Esophagus squamous epithelium (tissue), 5 donors: ENCODE measurements around the gene AGFG1. TPM values are rescaled to one million over a fixed set of nuclear protein-coding genes. Genes with fewer than 3 reads are reported as not detected.
"Not testable (repeated sequence)": the region's sequence is repeated elsewhere in the genome, so short reads cannot be mapped to it uniquely, and the experiment has no call there.

Experiments used
- DNase-seq: peaks from one replicate; lab custom pipeline; 2025; lab: John Stamatoyannopoulos, UW
- H3K27ac ChIP-seq, 4 donors: fragments of 200-600 bp; sonication (generic); one replicate each; pipeline ENCODE4 v1.5.1; 2016 to 2019; ENCODE audit warnings: mild to moderate bottlenecking in 1 of 4
- H3K27me3 ChIP-seq, 4 donors: fragments of 200-600 bp; sonication (generic); 1 replicate in 3 of 4; 2 replicates in 1 of 4; pipeline versions ENCODE4 v1.5.1 to v1.6.0; 2017 to 2021; ENCODE audit warnings: antibody characterized with exemption in 1 of 4
- H3K36me3 ChIP-seq, 3 donors: fragments of 200-600 bp; sonication (generic); one replicate each; pipeline ENCODE4 v1.5.1; 2016 to 2019
- H3K4me1 ChIP-seq, 3 donors: fragments of 200-600 bp; sonication (generic); one replicate each; pipeline ENCODE4 v1.5.1; 2017 to 2019
- H3K4me3 ChIP-seq, 4 donors: fragments of 200-600 bp; sonication (generic); 1 replicate in 3 of 4; 2 replicates in 1 of 4; pipeline ENCODE4 v1.5.1; 2016 to 2019; ENCODE audit warnings: mild to moderate bottlenecking in 2 of 4, moderate library complexity in 1 of 4
- H3K9me3 ChIP-seq, 3 donors: fragments of 200-600 bp; sonication (generic); one replicate each; pipeline ENCODE4 v1.5.1; 2016 to 2019
- CTCF ChIP-seq, 6 experiments: fragments of 450-650 bp in 4 of 6; fragments of 200-600 bp in 2 of 6; sonication (generic) in 2 of 6; IDR thresholded peaks; one replicate each; pipeline ENCODE4 v1.5.1; 2016 to 2019; ENCODE audit warnings: antibody characterized with exemption in 6 of 6, mild to moderate bottlenecking in 4 of 6, moderate library complexity in 4 of 6
- POLR2A ChIP-seq, 4 donors: fragments of 450-650 bp; IDR thresholded peaks; one replicate each; pipeline ENCODE4 v1.6.1; 2017; ENCODE audit warnings: antibody characterized with exemption in 4 of 4, mild to moderate bottlenecking in 4 of 4, moderate library complexity in 3 of 4
- WGBS, 2 donors: methylation state at CpG; one replicate each; pipeline ENCODE4 v1.1.5; 2018; 5-methylcytosine and 5-hydroxymethylcytosine counted together
- intact Hi-C: fragments of 100-400 bp; cut with DNase I; formaldehyde crosslinking; loops from one replicate; pipeline ENCODE4 v1.15.0; 2022
- total RNA-seq, 4 donors: library from RNA; depleted of rRNA; stranded (reverse); fragments of >200 nt; gene quantifications; one replicate each; pipeline ENCODE4 v1.1.0, GENCODE V29; 2016
- donor health status: DM: yes; HTN: yes; CAD: no.

AGFG1 gene
- total RNA-seq, 4 donors from 2014 or later, result 31.3 to 78.4 (median 66.6) TPM

DNA sequence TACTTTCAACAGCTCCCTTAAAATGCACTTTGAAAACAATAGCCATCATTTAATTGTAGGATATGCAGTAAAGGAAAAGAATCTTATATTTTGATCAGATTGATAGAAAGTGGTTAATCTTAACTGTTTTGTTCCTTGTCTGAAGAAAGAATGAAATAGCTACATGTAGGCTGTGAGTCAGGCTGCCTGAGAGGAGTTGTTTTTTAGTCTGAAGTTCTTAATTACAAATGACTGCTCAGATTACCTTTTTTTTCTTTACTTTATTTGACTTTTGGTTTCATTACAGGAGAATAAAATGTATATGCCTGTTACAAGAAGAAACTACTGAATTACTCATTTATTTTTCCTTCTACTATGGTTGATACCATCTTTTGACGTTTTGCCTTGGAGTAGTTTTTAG, 56.8 kb downstream of the AGFG1 start:
- WGBS, 2 donors, result 63 to 76% methylated on average over 1 of the region's 1 CpG
- Histone ChIP-seq H3K4me1 (no peaks in the 10 kb centered on the region), H3K4me3 (no peak overlapping the region), H3K27ac (no peak overlapping the region), H3K9me3 (no peaks in the 10 kb centered on the region), H3K36me3 (peaks cover 3 to 94% (median 5%) of the 10 kb centered on the region in 3 donors), H3K27me3 (no peaks in the 10 kb centered on the region)
- TF ChIP-seq POLR2A (IDR thresholded peaks at IDR 0.05) (no peak), CTCF (IDR thresholded peaks at IDR 0.05) (no peak)
- intact Hi-C loops, result no loop called here
- DNase-seq, result no peak

GRCh38 chr2:227529871-227530270, 57.9 kb downstream of the AGFG1 start:
- Histone ChIP-seq H3K4me1 (no peaks in the 10 kb centered on the region), H3K27ac (no peak overlapping the region), H3K27me3 (no peaks in the 10 kb centered on the region), H3K36me3 (peaks cover 0 to 94% (median 3%) of the 10 kb centered on the region in 3 donors), H3K4me3 (no peak overlapping the region), H3K9me3 (no peaks in the 10 kb centered on the region)
- 93 to 98% methylated on average over 2 of the region's 2 CpGs for WGBS, 2 donors
- TF ChIP-seq CTCF (IDR thresholded peaks at IDR 0.05) (no peak), POLR2A (IDR thresholded peaks at IDR 0.05) (no peak)
- no peak for DNase-seq
- intact Hi-C loops, result no loop called here

- Histone ChIP-seq H3K36me3 (peaks cover 0 to 95% (median 0%) of the 10 kb centered on the region in 3 donors), H3K4me3 (no peak overlapping the region), H3K4me1 (no peaks in the 10 kb centered on the region), H3K27me3 (no peaks in the 10 kb centered on the region), H3K27ac (no peak overlapping the region), H3K9me3 (no peaks in the 10 kb centered on the region)
- 83 to 86% methylated on average over 3 of the region's 3 CpGs for WGBS, 2 donors
- no peak for DNase-seq
- intact Hi-C loops, result no loop called here
- TF ChIP-seq POLR2A (IDR thresholded peaks at IDR 0.05), result no peak
- TF ChIP-seq CTCF (IDR thresholded peaks at IDR 0.05), result no peak
These were observed 62.8 kb downstream of the AGFG1 start for GRCh38 chr2:227534714-227535113.

- intact Hi-C loops, result no loop called here
- Histone ChIP-seq H3K4me3 (no peak overlapping the region), H3K9me3 (peaks cover 0 to 12% (median 6%) of the 10 kb centered on the region in 3 donors), H3K4me1 (no peaks in the 10 kb centered on the region), H3K27ac (no peak overlapping the region), H3K27me3 (no peaks in the 10 kb centered on the region), H3K36me3 (peaks cover 0 to 100% (median 7%) of the 10 kb centered on the region in 3 donors)
- DNase-seq, result no peak
- TF ChIP-seq POLR2A (IDR thresholded peaks at IDR 0.05) (no peak), CTCF (IDR thresholded peaks at IDR 0.05) (no peak)
- 66 to 72% methylated on average over 2 of the region's 2 CpGs for WGBS, 2 donors
These were observed 64.5 kb downstream of the AGFG1 start for GRCh38 chr2:227536445-227536844.

GRCh38 chr2:227539465-227539956, 67.6 kb downstream of the AGFG1 start:
- no peak for TF ChIP-seq POLR2A (IDR thresholded peaks at IDR 0.05)
- TF ChIP-seq CTCF (IDR thresholded peaks at IDR 0.05), result no peak
- 95 to 99% methylated on average over 8 of the region's 8 CpGs for WGBS, 2 donors
- no peak for DNase-seq
- no peak overlapping the region for H3K27ac ChIP-seq
- H3K27me3 ChIP-seq, result no peaks in the 10 kb centered on the region
- H3K36me3 ChIP-seq, result peaks cover 0 to 78% (median 12%) of the 10 kb centered on the region in 3 donors
- H3K9me3 ChIP-seq, result peaks cover 0 to 12% (median 6%) of the 10 kb centered on the region in 3 donors
- H3K4me3 ChIP-seq, result no peak overlapping the region
- no peaks in the 10 kb centered on the region for H3K4me1 ChIP-seq
- intact Hi-C loops, result no loop called here

DNA sequence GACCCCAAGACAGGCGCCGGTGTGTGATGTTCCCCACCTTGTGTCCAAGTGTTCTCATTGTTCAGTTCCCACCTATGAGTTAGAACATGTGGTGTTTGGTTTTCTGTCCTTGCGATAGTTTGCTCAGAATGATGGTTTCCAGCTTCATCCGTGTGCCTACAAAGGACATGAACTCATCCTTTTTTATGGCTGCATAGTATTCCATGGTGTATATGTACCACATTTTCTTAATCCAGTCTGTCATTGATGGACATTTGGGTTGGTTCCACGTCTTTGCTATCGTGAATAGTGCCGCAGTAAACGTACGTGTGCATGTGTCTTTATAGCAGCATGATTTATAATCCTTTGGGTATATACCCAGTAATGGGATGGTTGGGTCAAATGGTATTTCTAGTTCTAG, 68.4 kb downstream of the AGFG1 start:
- peaks cover 0 to 12% (median 6%) of the 10 kb centered on the region in 3 donors for H3K9me3 ChIP-seq
- H3K4me1 ChIP-seq, H3K27ac ChIP-seq, H3K4me3 ChIP-seq, H3K27me3 ChIP-seq, DNase-seq, intact Hi-C loops: not testable (repeated sequence)
- 90 to 98% methylated on average over 9 of the region's 9 CpGs for WGBS, 2 donors
- H3K36me3 ChIP-seq, result peaks cover 0 to 76% (median 12%) of the 10 kb centered on the region in 3 donors
